GM12878 (cell line): ENCODE measurements around the gene PSORS1C1. TPM values are rescaled to one million over a fixed set of nuclear protein-coding genes. Genes with fewer than 3 reads are reported as not detected.

Experiments used
- CEBPB ChIP-seq, 2 experiments: fragments of 150-350 bp in 1 of 2; IDR thresholded peaks; 2 replicates each; pipeline ENCODE4 v1.6.1; 2012 to 2014; ENCODE audit warnings: low read depth in 2 of 2, low read length in 2 of 2, borderline replicate concordance in 1 of 2, inconsistent platforms in 1 of 2
- HDAC6 ChIP-seq: fragments of 200-600 bp; sonication (generic); IDR thresholded peaks from one replicate; pipeline ENCODE4 v1.8.0; 2017; ENCODE audit warnings: antibody characterized with exemption; ENCODE audit not compliant: unreplicated experiment
- JUNB ChIP-seq: IDR thresholded peaks from 2 replicates; pipeline ENCODE4 v1.6.1; 2016; ENCODE audit warnings: antibody characterized with exemption, mild to moderate bottlenecking
- KDM1A ChIP-seq: fragments of 200-600 bp; sonication (generic); IDR thresholded peaks from 2 replicates; pipeline ENCODE4 v1.6.1; 2016; ENCODE audit warnings: borderline replicate concordance
- MEF2A ChIP-seq: IDR thresholded peaks from 2 replicates; pipeline ENCODE4 v1.6.1; 2011; ENCODE audit warnings: low read depth, mild to moderate bottlenecking, low read length, moderate library complexity; ENCODE audit not compliant: insufficient read depth
- ZNF217 ChIP-seq: fragments of 450-650 bp; IDR thresholded peaks from 2 replicates; pipeline ENCODE4 v1.6.1; 2017; ENCODE audit warnings: antibody characterized with exemption, mild to moderate bottlenecking
- ZZZ3 ChIP-seq: IDR thresholded peaks from 2 replicates; pipeline ENCODE4 v1.6.1; 2011; ENCODE audit warnings: low read depth; ENCODE audit not compliant: control insufficient read depth, insufficient read length
- polyA plus RNA-seq, 11 experiments: library from polyadenylated mRNA; depleted of rRNA in 4 of 11; unstranded in 6 of 11; stranded (reverse) in 5 of 11; fragments of >200 nt; fragmentation: Nextera tagmentation in 4 of 11; fragmentation: Illumina TruSeq in 1 of 11; extraction: Ambion mirVana in 4 of 11; extraction: Trizol in 1 of 11; gene quantifications; 1 replicate in 1 of 11; 2 replicates in 10 of 11; pipeline versions ENCODE4 v1.2.1 to v1.2.3, GENCODE V29; 2011 to 2016; ENCODE audit warnings: inconsistent platforms in 2 of 11, missing spikeins in 2 of 11, low read depth in 1 of 11
- total RNA-seq, 4 experiments: library from RNA; depleted of rRNA in 3 of 4; stranded (reverse); fragments of >200 nt in 3 of 4; fragmentation: Illumina TruSeq in 1 of 4; extraction: Trizol in 1 of 4; gene quantifications; 2 replicates each; pipeline versions ENCODE4 v1.2.1 to v1.2.3, GENCODE V29; 2013 to 2021
- TF ChIP-seq, protein P1 (sequence below): fragments of 450-650 bp; formaldehyde crosslinking; IDR thresholded peaks from 2 replicates; pipeline ENCODE4 v1.4.0; 2022; ENCODE audit warnings: mild to moderate bottlenecking, moderate library complexity
- TF ChIP-seq, protein P2 (sequence below), 3 experiments: IDR thresholded peaks in 2 of 3; conservative IDR thresholded peaks in 1 of 3; 2 replicates each; pipeline ENCODE4 v1.5.1; 2011; ENCODE audit warnings: low read depth in 3 of 3, low read length in 3 of 3, mild to moderate bottlenecking in 3 of 3, control low read depth in 2 of 3, moderate library complexity in 2 of 3, inconsistent platforms in 1 of 3, mixed read lengths in 1 of 3; ENCODE audit not compliant: control insufficient read depth in 2 of 3, insufficient read depth in 1 of 3; ENCODE audit errors: extremely low read depth in 1 of 3
- TF ChIP-seq, protein P3 (sequence below): fragments of 450-650 bp; IDR thresholded peaks from 2 replicates; pipeline ENCODE4 v1.6.1; 2017; ENCODE audit warnings: mild to moderate bottlenecking, moderate library complexity

Gene PSORS1C1
- total and polyA plus RNA-seq, 10 of the 15 experiments (the other 5 are each of a cell fraction or from before 2014, with no cell fraction given): 0.13 to 1.00 (median 0.20) TPM; not detected in 5

DNA sequence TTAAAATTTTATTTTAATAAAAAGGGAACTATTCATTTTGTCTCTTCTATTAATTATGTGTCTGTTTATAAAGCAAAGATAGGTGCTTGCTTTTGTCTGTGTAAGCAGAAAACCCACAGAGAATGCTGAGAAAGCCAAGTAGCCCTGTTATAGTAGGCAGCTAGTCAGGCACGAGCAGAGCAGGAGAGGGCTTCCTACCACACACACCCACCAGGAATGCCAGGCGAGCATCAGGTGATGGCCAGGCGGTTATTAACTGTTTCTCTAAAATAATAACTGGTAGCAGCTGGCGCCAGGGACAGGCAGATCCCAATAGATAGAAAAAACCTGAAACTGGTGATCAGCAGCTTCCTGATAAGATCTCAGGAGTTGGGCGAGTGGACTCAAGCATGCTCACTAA, 17.9 kb upstream of the PSORS1C1 start (continued):
- TF ChIP-seq, protein P1, sequence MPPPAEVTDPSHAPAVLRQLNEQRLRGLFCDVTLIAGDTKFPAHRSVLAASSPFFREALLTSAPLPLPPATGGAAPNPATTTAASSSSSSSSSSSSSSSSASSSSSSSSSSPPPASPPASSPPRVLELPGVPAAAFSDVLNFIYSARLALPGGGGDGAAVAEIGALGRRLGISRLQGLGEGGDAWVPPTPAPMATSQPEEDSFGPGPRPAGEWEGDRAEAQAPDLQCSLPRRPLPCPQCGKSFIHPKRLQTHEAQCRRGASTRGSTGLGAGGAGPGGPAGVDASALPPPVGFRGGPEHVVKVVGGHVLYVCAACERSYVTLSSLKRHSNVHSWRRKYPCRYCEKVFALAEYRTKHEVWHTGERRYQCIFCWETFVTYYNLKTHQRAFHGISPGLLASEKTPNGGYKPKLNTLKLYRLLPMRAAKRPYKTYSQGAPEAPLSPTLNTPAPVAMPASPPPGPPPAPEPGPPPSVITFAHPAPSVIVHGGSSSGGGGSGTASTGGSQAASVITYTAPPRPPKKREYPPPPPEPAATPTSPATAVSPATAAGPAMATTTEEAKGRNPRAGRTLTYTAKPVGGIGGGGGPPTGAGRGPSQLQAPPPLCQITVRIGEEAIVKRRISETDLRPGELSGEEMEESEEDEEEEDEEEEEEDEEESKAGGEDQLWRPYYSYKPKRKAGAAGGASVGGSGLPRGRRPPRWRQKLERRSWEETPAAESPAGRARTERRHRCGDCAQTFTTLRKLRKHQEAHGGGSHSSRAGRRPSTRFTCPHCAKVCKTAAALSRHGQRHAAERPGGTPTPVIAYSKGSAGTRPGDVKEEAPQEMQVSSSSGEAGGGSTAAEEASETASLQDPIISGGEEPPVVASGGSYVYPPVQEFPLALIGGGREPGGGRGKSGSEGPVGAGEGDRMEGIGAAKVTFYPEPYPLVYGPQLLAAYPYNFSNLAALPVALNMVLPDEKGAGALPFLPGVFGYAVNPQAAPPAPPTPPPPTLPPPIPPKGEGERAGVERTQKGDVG: no peak
- no peak for TF ChIP-seq JUNB
- TF ChIP-seq, protein P2, sequence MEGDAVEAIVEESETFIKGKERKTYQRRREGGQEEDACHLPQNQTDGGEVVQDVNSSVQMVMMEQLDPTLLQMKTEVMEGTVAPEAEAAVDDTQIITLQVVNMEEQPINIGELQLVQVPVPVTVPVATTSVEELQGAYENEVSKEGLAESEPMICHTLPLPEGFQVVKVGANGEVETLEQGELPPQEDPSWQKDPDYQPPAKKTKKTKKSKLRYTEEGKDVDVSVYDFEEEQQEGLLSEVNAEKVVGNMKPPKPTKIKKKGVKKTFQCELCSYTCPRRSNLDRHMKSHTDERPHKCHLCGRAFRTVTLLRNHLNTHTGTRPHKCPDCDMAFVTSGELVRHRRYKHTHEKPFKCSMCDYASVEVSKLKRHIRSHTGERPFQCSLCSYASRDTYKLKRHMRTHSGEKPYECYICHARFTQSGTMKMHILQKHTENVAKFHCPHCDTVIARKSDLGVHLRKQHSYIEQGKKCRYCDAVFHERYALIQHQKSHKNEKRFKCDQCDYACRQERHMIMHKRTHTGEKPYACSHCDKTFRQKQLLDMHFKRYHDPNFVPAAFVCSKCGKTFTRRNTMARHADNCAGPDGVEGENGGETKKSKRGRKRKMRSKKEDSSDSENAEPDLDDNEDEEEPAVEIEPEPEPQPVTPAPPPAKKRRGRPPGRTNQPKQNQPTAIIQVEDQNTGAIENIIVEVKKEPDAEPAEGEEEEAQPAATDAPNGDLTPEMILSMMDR (IDR thresholded peaks at IDR 0.05 in 2 of 3, conservative IDR thresholded peaks at IDR 0.05 in 1 of 3; ENCODE audit: control insufficient read depth in 2 of 3, extremely low read depth in 1 of 3, insufficient read depth in 1 of 3, low read depth in 3 of 3, low read length in 3 of 3): no peak
- no peak for TF ChIP-seq ZNF217
- TF ChIP-seq, protein P3, sequence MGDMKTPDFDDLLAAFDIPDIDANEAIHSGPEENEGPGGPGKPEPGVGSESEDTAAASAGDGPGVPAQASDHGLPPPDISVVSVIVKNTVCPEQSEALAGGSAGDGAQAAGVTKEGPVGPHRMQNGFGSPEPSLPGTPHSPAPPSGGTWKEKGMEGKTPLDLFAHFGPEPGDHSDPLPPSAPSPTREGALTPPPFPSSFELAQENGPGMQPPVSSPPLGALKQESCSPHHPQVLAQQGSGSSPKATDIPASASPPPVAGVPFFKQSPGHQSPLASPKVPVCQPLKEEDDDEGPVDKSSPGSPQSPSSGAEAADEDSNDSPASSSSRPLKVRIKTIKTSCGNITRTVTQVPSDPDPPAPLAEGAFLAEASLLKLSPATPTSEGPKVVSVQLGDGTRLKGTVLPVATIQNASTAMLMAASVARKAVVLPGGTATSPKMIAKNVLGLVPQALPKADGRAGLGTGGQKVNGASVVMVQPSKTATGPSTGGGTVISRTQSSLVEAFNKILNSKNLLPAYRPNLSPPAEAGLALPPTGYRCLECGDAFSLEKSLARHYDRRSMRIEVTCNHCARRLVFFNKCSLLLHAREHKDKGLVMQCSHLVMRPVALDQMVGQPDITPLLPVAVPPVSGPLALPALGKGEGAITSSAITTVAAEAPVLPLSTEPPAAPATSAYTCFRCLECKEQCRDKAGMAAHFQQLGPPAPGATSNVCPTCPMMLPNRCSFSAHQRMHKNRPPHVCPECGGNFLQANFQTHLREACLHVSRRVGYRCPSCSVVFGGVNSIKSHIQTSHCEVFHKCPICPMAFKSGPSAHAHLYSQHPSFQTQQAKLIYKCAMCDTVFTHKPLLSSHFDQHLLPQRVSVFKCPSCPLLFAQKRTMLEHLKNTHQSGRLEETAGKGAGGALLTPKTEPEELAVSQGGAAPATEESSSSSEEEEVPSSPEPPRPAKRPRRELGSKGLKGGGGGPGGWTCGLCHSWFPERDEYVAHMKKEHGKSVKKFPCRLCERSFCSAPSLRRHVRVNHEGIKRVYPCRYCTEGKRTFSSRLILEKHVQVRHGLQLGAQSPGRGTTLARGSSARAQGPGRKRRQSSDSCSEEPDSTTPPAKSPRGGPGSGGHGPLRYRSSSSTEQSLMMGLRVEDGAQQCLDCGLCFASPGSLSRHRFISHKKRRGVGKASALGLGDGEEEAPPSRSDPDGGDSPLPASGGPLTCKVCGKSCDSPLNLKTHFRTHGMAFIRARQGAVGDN: no peak
- TF ChIP-seq MEF2A: no peak
- TF ChIP-seq KDM1A: no peak
- TF ChIP-seq CEBPB (IDR thresholded peaks at IDR 0.05; ENCODE audit: borderline replicate concordance in 1 of 2, low read depth in 2 of 2, low read length in 2 of 2): no peak
- TF ChIP-seq HDAC6: no peak
- no peak for TF ChIP-seq ZZZ3
